Stimulated activated CD4-positive, alpha-beta T cell treated with anti-CD3 and anti-CD28 coated beads, Interleukin-2, amount 100 ng/mL, for 24 hours (primary cell): ENCODE results near the gene NCBP3.

Source experiments
- DNase-seq, 2 donors: peaks; one replicate each; pipeline ENCODE4 v3.0.0-alpha.2; 2020

The NCBP3 gene, protein sequence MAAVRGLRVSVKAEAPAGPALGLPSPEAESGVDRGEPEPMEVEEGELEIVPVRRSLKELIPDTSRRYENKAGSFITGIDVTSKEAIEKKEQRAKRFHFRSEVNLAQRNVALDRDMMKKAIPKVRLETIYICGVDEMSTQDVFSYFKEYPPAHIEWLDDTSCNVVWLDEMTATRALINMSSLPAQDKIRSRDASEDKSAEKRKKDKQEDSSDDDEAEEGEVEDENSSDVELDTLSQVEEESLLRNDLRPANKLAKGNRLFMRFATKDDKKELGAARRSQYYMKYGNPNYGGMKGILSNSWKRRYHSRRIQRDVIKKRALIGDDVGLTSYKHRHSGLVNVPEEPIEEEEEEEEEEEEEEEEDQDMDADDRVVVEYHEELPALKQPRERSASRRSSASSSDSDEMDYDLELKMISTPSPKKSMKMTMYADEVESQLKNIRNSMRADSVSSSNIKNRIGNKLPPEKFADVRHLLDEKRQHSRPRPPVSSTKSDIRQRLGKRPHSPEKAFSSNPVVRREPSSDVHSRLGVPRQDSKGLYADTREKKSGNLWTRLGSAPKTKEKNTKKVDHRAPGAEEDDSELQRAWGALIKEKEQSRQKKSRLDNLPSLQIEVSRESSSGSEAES

GRCh38 chr17:3845621-3846436 lies at the start of gene NCBP3:
Gene NCBP3 (minus strand): TSS chr17:3846246. CDS start chr17:3846223, 23 bp downstream.
- DNase-seq: peak; percentile 92 to 93

- no peak for DNase-seq
These were observed 49.3 kb upstream of the NCBP3 start for GRCh38 chr17:3895354-3895753.

DNA sequence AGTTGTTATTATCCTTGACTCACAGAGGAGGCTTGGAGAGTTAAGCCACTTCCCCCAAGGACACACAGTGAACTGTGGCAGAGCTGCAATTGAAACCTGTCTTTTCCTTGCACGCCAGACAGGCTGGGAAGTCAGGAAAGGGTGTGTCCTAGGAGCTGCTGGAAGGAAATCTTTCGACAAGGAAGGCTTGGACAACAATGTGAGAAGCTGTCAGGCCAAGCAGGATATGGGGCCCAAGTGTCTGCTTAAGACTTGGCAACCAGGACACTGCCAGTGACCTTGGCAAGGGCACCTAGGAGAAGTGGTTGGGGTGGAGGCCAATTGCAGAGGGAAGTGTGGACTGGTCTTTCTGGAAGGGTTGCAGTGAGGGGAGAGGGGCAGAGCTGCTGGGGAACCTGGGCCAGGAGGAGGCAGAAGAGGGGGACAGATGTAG lies 48.9 kb upstream of the NCBP3 start:
- DNase-seq: no peak

DNA sequence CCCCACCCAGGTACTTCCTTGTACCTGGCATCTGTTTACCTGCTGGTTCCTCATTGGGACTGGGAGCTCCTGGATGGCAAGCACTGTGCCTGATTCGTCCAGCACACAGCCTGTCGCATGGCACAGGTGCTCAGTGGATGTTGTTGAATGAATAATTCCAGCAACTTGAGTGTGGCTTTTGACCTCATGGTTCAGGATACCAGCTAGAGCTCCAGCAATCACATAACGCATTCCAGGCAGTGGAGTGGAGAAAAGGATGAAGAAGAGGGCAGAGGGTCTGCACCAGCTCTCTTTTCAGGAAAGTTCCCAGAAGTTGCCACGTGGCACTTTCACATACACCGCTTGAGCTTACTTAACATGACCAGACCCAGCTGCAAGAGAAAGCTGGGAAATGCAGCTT lies 48.1 kb upstream of the NCBP3 start:
- DNase-seq: no peak

GRCh38 chr17:3893720-3894116 lies 47.7 kb upstream of the NCBP3 start:
- no peak for DNase-seq

GRCh38 chr17:3893003-3893719 lies 47.1 kb upstream of the NCBP3 start, which contains the start of gene CAMKK1:
Gene CAMKK1 (minus strand): TSS chr17:3893053. CDS start chr17:3885687, 7,366 bp downstream.
- DNase-seq: peak; percentile 87 to 92

DNA sequence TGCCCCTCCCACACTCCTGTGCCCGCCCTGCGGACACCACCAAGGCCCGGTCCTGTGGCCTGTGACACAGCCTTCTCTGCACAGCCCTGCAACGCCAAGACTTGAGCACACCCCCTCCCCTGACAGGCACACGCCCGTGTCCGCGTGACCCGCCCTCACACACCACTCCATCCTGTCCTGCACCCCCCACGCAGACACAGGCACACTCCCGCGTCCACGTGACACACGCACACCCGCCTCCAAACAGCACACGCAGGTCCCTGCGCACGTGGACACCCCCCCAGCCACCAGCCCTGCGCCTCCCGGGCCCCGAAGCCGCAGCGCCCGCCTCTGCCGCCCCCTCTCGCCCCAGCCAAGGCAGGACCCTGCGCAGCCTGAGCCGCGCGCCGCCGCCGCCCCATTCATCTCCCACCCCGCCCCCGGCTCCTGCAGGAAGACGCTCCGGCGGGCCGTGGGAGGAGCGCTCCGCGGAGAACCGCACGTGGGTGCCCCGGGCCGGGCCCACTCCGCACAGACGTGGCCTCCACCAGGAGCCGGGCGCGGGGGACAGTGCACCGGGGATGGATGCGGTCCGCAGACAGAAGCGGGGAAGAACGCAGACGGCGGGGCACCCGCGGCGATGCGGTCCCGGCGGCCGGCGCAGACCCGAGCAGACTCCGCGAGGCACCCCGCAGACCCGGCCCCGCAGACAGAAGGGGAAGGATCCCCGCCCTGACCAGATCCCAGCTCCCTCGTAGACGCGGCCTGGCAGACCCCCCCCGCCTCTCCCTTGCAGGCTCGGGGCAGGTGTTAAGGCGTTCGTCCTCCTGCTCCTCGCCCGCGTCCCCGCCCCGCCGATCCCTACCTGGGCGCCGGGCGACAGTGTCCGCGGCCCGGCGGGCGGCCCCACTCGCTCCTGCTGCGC lies 46.3 kb upstream of the NCBP3 start:
- DNase-seq: peak; percentile 65 to 68

DNA sequence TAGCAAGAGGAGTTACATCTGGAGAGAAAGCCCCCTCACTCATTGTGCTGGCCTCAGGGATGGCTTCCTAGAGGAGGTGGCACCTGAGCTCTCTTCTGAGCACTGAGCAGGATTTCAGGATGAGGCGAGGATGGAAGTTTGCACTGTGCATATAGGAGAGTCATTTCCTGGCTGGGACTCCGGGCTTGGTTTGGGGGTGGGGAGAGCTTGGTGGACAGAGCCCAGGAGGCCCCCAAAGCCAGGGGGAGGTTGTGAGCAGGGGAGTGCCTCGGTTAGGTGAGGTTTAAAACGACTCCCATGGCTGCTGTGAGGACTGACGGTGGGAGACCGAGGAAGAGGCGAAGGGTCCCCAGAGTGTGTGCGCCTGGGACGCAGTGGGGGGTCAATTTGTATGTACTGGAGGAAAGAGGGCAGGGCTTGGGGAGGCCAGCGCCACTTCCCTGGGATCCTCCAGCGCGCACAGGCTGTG lies 45.6 kb upstream of the NCBP3 start:
- DNase-seq: no peak

DNA sequence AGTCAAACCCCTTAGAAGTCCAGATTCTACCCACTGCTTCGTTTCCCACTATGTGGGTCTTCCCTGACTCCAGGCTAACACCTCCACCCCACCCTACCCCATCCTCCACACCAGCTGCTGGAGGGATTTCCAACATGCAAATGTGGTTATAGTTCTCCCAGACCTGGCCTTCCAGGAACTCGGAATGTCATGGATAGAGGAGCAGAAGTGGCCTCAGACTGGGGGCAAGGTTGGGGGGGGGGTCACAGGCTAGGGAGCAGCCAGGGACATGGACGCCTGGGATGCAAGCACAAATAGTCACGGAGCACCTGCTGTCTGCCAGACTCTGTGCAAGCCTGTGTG lies 44.8 kb upstream of the NCBP3 start:
- DNase-seq: no peak

DNA sequence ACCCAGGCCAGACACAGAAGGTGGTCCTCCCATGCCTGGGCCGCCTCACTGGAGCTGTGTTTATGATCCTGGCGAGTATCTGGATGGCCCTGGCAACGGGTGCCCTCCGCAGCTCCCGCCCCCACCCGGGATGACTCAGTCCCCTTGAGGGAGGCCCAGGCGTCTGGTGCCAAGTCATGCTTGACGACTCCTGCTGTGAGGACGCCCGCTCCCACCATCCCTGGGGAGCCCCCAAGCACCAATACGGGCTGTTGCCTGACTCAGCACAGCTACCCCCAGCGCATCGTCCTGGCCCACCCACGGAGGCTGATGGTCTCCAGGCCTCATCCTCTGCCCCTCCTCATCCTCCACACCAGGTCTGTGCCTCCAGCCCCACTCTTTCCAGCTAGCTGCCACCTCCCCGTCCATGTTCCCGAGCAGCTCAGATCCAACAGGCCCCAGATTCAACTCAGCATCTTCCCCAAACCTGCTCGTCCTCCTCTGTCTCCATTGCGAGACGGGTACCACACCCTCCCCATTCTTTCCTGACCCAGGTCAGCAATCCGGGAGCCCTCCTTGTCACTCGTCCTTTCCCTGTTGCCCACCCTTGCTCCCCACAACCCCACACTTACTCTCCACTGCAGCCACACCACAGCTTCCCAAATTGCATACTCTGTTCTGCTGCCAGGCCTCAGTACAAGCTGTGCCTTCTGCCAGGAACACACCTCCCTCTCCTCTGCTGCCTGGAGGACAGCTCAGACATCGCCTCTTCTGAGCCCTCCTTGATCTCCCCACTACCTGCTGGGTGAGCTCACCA lies 44.2 kb upstream of the NCBP3 start:
- DNase-seq: peak in 1 of 2 donors; percentile 33

DNA sequence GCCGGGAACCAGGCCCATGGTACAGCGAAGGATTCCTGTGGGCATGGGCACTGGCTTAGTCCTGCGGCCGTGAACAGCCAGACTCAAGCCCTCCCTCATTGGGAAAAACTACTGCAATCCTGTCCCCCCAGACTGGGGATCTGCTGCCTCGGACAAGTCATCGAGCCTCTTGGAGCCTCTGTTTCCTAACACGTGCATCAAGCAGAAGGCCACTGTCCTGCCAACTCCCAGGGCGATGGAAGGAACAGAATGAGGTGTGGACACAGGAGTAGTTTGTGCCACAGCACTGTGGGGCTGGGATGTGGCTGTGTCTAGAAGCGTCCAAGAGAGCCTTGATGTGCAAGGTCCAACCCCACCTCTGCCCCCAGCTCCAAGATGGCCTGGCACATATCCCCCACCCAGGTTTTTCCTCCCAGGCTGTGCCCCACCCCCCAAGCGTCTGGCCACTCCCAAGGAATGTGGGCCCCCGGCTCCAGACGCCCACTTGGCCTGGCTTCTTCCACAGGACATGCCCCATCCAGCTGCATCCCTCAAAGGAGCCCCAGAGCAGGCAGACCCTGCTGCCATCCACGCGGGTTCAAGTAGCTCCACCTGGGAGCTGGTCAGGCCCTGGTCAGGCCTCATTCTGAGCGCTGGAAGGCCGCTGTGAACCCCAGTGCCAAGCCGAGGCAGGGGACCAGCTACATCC lies 43.4 kb upstream of the NCBP3 start:
- no peak for DNase-seq

- no peak for DNase-seq
These were observed 42.5 kb upstream of the NCBP3 start for GRCh38 chr17:3888343-3889171.

DNA sequence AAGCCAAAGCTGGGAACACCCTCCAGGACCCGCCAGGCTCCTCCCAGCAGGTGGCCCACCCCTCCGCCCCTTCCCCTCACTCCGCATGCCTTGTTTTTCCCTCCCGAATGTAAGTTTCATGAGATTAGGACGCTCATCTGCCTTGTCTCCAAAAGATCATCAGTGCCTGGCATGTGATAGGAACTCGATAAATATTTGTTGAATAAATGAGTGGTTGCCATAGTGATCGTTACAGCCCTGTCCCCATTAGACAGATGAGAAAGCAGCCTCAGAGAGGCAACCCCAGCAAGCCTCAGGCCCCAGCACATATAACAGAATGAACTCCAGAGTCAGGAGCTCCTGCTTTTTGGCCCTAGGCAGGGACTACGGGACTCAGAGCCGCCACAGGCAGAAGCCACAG lies 41.8 kb upstream of the NCBP3 start:
- no peak for DNase-seq

GRCh38 chr17:3887394-3887793 lies 41.3 kb upstream of the NCBP3 start:
- no peak for DNase-seq

GRCh38 chr17:3886776-3887175 lies 40.7 kb upstream of the NCBP3 start:
- DNase-seq: no peak

DNA sequence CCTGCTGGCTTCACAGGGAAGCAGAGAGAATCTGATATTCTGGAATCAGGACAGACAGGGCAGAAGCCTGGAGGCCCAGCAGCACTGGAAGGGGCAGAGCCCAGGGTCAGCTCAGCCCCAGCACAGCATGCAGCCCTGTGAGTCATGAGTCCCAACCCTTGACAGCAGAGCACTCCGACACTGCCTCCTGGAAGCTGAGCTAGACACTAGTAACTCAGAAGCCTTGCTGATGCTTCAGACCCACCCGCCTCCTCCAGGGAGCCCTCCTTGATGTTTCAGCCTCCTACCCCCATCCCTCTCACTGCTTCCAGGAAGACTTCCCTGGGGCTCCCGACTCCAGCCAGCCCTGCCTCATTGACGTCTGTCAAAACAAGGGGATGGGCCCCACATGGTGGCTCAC lies 39.9 kb upstream of the NCBP3 start:
- no peak for DNase-seq

- no peak for DNase-seq
These were observed 39.2 kb upstream of the NCBP3 start for GRCh38 chr17:3885271-3885670.

- DNase-seq: no peak
These were observed 38.1 kb upstream of the NCBP3 start for GRCh38 chr17:3884188-3884587.

GRCh38 chr17:3882276-3882675 lies 36.2 kb upstream of the NCBP3 start:
- DNase-seq: no peak
